ENCODE results near the gene PKD1L1. TPM values are rescaled to one million over a fixed set of nuclear protein-coding genes. Genes with fewer than 3 reads are reported as not detected.

Gene PKD1L1
- total and polyA plus RNA-seq, 8 donors, result 0.13 to 0.67 (median 0.34) TPM

DNA sequence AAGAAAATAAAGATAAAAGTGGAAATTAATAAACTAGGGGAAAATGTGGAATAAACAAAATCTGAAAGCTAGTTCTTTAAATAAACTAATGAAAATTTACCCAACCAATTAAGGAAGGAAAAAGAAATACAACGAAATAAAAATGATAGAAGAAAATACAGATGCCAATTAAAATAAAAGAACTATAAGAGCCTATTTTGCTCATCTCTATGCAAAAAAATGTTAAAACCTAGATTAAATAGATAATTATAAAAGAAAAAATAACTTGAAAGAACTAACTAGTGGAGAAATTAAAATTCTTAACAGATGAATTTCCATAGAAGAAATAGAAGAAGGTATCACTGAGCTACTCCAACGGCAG, 32.7 kb downstream of the PKD1L1 start:
- intact Hi-C loops (cut with DNase I), result no loop called here
- Histone ChIP-seq H3K4me1 (no peaks in the 10 kb centered on the region), H3K9me3 (no peaks in the 10 kb centered on the region), H3K4me3 (no peak overlapping the region), H3K27me3 (no peaks in the 10 kb centered on the region), H3K36me3 (no peaks in the 10 kb centered on the region), H3K27ac (no peak overlapping the region)
- ATAC-seq, result no peak
- no peak for DNase-seq
- TF ChIP-seq CTCF (IDR thresholded peaks at IDR 0.05), result no peak

- Histone ChIP-seq H3K36me3 (no peaks in the 10 kb centered on the region), H3K27me3 (no peaks in the 10 kb centered on the region), H3K4me3 (no peak overlapping the region), H3K27ac (no peak overlapping the region), H3K4me1 (no peaks in the 10 kb centered on the region), H3K9me3 (no peaks in the 10 kb centered on the region)
- TF ChIP-seq CTCF (IDR thresholded peaks at IDR 0.05), result no peak
- intact Hi-C loops (cut with DNase I), result no loop called here
- no peak for DNase-seq
- no peak for ATAC-seq
These were observed 33.3 kb downstream of the PKD1L1 start for GRCh38 chr7:47914717-47915615.

GRCh38 chr7:47912332-47912731, 35.9 kb downstream of the PKD1L1 start:
- H3K36me3 ChIP-seq, result no peaks in the 10 kb centered on the region
- TF ChIP-seq CTCF (IDR thresholded peaks at IDR 0.05), result no peak
- no peaks in the 10 kb centered on the region for H3K4me1 ChIP-seq
- ATAC-seq, result no peak
- no peak overlapping the region for H3K4me3 ChIP-seq
- DNase-seq, result no peak
- no peaks in the 10 kb centered on the region for H3K9me3 ChIP-seq
- H3K27me3 ChIP-seq, result no peaks in the 10 kb centered on the region
- no peak overlapping the region for H3K27ac ChIP-seq
- intact Hi-C loops (cut with DNase I), result no loop called here

DNA sequence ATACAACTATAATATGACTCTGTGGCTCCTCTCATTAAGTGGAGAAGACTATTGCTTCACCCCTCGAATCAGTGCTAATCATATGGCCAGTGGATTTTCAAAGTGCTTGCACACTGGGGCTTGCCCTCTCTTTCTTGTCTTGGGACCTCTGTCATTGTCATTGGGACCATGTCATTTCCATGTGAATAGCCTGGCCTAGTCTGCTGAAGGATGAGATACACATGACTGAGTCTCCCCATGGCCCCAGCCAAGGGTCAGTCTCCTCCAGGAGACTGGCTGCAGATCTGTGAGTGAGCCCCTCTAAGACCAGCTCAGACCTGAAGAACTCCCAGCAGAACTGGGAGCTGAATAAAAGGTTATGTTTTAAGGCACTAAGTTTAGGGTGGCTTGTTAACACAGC, 39.5 kb downstream of the PKD1L1 start:
- intact Hi-C loops (cut with DNase I), result no loop called here
- Histone ChIP-seq H3K27me3 (no peaks in the 10 kb centered on the region), H3K36me3 (no peaks in the 10 kb centered on the region), H3K9me3 (no peaks in the 10 kb centered on the region), H3K4me1 (no peaks in the 10 kb centered on the region), H3K27ac (no peak overlapping the region), H3K4me3 (no peak overlapping the region)
- DNase-seq, result no peak
- no peak for TF ChIP-seq CTCF (IDR thresholded peaks at IDR 0.05)
- ATAC-seq, result no peak

DNA sequence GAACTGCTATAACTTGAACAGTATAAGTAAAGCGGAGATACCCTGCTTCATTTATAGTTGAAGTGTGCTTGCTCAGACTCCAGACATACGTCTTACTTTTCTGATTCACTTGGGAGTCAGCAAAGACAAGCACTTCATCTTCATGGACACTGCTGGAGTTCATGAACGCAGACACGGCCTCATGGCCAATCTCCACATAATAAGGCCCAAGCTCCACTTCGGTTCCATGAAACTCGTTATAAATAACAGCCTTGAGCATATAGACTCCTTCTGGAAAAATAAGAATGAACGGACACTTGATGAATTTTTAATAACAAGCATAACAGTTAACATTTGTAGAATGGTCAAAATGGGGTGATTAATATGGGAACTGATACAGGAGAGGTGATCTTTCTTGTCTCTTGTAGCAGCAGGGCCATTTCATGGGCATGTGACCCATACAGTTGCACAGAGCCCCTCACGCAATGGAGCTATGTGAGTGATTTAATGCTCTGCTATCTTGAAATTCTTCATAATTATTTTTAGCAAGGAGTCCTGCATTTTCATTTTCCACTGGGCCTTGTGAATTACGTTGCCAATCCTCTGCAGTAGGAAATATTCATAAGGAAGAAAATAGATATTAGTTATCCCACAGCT, 40.2 kb downstream of the PKD1L1 start:
- H3K27ac ChIP-seq, result no peak overlapping the region
- H3K9me3 ChIP-seq, result no peaks in the 10 kb centered on the region
- H3K27me3 ChIP-seq, result no peaks in the 10 kb centered on the region
- no peaks in the 10 kb centered on the region for H3K36me3 ChIP-seq
- no peak for TF ChIP-seq CTCF (IDR thresholded peaks at IDR 0.05)
- intact Hi-C loops (cut with DNase I), result no loop called here
- ATAC-seq (no peak), DNase-seq (no peak)
- no peak overlapping the region for H3K4me3 ChIP-seq
- H3K4me1 ChIP-seq, result no peaks in the 10 kb centered on the region
